Measurements from ENCODE around the gene MBTD1.
A peak's percentile ranks its signal among the peaks of the same experiment; 100 is the strongest.
"Not testable (repeated sequence)": the region's sequence is repeated elsewhere in the genome, so short reads cannot be mapped to it uniquely, and the experiment has no call there.

The MBTD1 gene

DNA sequence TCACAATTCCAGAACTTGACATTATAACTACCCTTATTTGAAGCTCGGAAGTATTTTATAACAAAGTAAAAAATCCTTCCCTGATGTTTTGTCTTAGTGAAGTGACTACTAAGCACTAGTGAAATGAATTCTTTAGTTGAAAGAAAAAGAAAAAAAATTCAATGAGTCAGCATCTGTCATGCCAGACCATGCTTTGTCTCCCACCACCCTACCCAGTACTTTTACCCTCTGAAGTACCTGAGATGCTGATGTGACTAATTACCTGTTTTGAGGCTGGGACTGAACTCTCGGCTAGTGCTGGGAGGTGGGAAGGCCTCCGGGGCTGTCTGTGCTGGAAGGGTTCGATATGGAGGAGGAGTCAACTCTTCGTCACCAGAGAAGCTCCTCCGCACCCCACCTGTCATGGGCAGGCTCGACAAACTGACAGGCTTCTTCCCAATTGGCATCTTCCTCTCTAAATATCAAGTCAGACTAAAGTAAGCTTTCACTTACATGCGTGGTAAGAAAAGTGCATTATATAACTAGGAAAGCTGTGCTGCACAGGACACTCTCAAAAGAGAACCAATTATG, 74.0 kb downstream of the MBTD1 start:
- no peak for DNase-seq

DNA sequence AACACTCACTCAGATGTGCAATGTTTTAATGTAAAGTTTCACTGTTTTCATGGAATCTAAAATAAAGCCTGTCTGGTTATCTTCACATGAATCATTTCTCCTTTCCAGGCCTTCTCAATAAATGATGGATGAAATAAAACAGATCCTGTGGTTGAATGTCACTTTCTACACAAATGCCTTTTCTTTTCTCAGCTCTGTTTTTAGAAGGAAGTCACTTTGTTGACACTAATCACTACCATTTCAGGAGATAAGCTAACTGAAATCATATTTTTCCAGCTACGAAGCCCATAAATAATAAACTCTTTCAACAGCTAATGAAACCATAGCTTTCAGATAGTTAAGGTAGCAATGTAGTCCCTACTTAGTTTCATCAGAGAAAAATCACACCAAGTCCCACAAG, 75.7 kb downstream of the MBTD1 start:
- DNase-seq: no peak

DNA sequence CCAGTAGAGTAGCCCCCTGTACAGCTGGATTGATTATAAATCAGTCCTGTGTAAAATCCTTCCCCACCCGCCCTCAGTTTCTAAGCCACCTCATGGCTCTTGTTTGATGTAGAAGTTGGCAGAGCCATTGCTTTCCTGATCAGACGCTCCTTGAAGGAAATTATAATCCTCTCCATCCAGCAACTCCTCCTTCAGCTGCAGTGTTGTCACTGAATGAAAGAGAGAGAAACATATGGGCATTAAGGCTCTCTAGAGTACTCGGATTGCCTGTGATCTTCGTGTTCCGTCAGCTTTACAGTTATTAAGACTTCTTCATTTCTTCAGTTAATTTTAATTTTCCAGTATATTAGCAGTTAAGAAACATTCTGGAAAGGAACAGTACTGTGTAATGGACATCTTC, 79.4 kb downstream of the MBTD1 start:
- DNase-seq: no peak

DNA sequence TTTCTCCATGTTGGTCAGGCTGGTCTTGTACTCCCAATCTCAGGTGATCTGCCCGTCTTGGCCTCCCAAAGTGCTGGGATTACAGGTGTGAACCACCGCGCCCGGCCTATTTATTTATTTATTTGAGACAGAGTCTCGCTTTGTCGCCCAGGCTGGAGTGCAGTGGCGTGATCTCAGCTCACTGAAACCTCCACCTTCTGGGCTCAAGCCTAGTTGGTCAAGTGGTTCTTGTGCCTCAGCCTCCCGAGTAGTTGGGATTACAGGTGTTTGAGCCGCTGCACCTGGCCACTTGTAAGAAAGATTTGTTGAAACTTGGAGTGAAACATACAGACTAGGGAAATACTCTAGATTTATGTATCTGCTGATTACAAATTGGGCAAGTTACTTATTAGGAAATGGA, 87.8 kb downstream of the MBTD1 start:
- not testable (repeated sequence) for DNase-seq

DNA sequence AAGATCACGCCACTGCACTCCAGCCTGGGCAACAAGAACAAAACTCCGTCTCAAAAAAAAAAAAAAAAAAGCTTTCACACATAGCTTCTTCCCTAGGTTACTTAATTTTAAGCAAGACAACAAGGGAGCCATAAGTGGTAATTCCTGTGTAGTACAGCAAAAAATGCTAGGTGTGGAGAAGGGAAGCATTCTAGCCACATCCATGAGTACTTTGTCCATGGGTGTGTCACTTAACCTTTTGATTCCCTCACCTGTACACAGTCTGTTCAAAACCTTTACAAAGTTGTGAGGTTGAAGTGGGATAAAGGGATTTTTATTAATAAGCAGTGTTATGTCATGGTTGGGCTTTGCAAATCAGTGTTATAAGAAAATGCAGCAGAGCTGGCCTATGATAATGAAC, 89.1 kb downstream of the MBTD1 start:
- no peak for DNase-seq

DNA sequence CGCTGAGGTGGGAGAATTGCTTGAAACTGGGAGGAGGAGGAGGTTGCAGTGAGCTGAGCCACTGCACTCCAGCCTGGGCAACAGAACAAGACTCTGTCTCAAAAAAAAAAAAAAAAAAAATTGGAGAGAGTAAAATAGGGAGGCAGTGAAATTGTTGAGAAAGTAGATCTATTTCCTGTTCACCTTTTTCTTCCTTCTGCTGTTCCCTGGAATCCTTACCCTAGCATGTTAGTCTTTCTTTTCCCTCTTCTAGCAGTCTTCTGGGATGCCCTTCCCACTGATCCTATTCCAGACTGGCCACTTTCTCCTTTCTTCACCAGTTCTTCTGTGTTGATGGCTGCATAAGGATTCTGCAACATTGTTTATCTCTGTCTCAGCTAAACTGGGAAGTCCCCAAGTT, 90.5 kb downstream of the MBTD1 start:
- no peak for DNase-seq

DNA sequence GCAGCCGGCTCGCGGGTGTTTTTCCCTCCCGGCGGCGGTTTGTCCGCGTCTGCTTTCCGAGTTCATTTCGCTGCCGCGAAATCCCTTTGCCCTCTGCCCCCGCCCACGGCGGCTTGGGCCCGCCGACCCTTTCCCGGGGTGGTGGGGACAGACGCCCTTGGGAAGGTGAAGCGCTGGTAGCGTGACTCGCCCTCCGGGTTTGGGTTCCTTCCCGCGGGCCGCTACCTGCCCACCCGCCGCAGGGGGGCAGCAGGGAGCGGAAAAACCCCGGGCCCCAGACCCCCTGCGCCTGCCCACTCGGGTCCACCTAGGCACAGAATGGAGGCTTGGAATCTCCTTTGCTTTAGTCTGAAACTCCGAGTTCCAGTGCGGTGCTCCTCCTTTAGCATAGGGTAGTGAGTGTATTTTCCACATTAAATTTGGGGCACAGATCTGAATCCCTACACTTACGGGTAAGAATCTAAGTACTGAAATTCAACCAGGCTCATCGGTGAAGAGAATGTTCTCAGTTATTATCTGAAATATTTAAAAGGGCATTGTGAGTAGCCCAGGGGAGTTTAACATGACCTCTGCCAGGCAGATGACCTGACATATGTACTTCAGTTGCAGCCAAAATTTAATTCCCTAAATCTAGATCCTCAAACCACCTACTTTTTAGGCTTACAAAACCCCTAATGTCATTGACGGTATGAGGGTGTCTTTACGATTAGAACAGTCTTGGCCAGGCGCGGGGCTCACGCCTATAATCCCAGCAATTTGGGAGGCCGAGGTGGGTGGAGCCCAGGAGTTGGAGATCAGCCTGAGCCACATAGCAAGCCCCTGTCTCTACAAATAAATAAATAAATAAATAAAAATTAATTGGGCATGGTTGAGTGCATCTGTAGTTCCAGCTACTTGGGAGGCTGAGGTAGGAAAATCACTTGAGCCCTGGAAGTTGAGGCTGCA, 92.6 kb downstream of the MBTD1 start:
- DNase-seq: peak; percentile 54

DNA sequence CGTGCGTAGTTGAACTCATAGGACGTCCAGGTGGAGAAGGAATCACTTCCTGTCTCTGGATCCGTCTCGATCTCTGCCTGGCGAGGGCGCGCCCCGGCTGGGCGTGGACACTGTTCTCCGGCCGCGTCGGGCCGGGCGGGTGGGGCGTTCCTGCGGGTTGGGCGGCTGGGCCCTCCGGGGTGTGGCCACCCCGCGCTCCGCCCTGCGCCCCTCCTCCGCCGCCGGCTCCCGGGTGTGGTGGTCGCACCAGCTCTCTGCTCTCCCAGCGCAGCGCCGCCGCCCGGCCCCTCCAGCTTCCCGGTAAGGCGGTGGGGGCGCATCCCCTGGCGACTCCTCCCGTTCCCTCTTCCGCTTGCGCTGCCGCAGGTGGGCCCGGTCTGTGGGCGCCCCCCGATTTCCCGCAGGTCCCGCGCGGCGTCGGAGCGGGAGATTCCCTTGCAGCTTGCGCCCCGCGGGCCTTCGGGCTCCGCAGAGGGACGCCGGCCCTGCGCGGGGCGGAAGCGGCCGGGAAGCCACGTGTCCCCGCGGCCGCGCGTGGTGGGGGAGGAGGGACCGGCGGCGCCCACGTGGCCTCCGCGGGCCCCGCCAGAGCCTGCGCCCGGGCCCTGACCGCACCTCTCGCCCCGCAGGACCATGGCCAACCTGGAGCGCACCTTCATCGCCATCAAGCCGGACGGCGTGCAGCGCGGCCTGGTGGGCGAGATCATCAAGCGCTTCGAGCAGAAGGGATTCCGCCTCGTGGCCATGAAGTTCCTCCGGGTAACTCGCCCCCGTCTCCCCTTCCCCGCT, 93.5 kb downstream of the MBTD1 start, which contains the start of gene NME2:
Gene NME2 (plus strand): TSS at position 214 of the 789 bp plus-strand sequence. CDS start 420 bp downstream, at position 634.
- DNase-seq: peak; percentile 90

DNA sequence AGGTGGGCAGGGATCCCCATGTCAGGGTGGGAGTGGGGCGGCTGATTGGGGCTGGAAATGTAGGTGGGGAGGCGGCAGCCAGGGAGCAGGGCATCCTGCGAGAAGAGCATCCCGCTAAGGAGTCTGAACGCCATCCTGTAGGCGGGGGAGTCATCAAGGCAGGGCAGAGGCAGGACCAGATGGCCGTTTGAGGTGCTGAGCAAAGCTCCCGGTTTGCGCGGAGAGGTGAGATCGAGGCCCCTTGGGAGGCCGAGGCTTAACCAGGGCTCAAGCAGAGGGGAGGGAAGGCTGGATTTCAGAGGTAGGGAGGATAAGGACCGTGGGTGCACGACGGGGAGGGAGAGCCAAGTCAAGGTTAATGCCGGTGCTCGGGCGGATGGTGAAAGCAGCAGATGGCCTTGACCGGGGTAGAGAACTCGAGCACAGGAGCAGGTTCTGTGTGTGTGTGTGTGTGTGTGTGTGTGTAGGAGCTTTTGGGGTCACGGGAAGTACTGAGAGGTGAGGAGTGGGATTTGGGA, 94.1 kb downstream of the MBTD1 start:
- no peak for DNase-seq

DNA sequence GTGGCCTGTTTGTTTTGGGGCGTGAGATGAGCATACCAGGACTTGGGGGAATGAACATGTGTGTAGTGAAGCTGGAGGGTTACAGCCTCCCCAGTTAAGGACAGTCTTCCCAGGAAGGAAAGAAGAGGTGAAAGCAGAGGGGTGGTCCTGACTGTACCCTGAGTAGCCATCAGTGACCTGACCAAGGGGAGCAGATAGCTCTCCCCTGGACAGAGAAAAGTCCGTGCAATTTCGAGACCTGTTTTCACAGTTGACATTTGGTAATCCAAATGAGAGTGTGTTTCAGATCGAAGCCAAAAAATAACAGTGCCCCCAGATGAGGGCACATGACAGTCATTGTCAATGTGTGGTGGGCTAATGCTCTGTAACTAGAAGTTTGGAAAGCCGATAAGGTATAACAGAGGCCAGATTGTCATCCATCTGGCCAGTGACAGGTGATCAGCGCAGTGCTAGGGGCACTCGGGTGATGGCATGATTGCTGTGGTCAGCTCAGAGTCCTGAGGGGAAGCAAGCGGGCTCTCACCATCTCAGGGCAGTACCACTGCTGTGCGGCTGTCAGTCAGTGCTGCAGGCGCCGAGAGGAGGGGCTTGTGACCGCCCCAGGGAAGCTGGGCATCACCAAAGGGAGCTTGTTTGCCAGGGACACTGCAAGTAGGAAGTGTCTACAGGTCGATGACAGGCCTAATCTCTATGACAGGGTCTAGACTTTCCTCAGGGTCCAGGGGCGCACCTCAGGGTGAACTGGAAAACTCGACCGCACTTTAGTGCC, 94.8 kb downstream of the MBTD1 start:
- DNase-seq: no peak

DNA sequence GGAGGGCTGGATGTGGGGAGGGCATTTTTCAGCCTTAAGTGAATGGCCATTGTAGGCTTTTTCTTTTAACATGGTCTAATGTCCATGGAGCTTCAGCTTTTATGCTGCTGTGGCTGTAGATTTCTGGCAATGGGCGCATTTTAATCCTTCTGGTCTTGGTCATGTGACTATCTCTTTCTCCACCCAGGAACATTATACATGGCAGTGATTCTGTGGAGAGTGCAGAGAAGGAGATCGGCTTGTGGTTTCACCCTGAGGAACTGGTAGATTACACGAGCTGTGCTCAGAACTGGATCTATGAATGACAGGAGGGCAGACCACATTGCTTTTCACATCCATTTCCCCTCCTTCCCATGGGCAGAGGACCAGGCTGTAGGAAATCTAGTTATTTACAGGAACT, 98.3 kb downstream of the MBTD1 start:
- DNase-seq: no peak

DNA sequence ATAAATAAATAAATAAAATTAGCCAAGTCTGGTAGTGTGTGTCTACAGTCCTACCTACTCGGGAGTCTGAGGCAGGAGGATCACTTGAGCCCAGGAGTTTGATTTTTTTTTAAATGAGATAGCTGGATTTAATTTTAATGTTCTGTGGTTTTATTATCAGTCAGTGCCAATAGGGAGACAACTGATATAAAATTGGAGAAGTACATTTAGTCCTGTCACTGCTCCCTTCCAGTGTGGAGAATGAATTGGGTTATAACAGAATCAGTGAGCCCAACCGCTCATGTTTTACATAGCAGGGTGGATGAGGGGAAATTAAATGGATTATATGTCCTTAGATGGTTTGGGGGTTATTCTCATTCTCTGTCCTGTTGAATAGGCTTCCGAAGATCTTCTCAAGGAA, 100.2 kb downstream of the MBTD1 start:
- DNase-seq: no peak

DNA sequence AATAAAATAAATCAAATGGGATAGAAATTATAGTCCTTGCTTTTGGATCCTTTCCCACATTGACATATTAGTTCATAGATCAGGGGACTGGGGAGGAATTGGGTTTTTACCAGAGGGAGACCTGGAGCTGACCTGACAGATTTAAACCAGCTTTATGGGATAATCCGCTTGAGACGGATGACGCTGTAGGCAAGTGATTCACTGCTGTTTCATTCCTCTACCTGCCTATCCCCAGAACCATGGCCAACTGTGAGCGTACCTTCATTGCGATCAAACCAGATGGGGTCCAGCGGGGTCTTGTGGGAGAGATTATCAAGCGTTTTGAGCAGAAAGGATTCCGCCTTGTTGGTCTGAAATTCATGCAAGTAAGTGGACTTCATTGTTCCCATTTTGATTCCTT, 104.4 kb downstream of the MBTD1 start:
- no peak for DNase-seq

DNA sequence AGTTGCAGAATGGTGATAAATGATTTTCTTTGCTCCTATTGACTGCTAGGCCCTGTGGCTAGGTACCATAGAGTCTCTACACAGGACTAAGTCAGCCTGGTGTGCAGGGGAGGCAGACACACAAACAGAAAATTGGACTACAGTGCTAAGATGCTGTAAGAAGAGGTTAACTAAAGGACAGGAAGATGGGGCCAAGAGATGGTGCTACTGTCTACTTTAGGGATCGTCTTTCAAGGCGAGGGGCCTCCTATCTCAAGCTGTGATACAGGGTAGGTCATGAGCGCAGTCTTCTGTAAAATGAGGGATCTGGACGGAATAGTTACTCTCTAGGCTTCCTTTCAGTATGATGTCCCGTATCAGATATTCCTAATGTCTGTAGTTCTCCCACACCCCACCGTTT, 105.7 kb downstream of the MBTD1 start:
- DNase-seq: no peak

DNA sequence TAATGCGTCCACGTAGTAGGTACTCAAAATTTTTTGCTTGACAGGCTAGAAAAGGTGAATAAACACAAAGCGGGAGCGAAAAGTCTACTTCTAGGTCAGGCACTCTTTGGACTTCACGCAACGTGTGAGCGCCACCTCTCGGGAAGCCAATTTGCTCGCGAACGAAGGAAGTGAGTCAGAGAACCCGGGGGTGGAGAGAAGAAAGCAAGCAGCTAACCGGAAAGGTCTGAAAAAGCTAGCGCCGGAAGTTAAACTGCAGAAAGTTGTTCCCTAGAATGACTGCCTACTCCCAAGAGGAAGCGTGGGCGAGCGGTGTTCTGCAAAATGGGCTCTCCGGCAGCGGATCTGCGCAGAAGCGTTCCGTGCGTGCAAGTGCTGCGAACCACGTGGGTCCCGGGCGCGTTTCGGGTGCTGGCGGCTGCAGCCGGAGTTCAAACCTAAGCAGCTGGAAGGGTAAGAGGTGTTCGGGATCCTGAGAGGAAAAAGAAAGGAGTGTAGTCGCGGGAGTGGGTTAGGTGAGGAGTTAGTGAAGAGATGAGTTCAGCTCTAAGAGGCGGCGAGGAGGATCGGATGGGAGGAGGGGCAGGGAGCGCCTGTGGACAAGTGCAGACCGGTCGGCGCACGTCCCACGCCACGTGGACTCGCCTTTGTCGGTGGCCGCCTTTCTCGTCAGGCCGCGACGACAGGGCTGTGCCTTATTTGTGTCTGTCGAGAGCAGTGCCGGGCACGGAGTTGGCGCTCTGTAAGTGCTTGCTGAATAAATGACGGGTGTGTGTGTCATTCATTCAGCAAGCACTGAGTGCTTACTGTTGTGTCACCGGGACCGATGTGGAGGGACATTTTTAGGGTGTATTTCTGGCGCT, 106.4 kb downstream of the MBTD1 start, which contains the start of gene NME1:
Gene NME1 (plus strand): TSS at position 350 of the 863 bp plus-strand sequence. CDS start 2,096 bp downstream, outside the sequence.
- DNase-seq: peak; percentile 99

DNA sequence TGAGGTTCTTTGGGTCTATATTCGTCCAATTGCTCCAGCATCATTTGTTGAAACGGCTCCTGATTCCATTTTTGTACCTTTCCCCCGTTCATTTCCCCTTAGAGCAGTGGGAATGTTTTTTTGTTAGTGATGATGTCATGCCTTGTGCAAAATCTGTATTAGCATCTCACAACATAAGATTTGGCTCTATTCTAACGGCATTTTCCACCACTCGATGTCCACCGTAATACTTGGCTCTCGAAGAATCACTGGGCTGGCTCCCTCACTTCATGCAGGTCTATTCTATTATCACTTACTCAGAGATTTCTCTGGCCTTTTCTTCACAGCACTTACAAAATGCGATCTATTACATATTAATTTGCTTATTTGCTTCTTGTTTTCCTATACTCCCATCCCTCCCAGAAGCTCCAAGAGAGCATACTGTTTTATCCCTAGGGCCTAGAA, 107.1 kb downstream of the MBTD1 start:
- DNase-seq: peak; percentile 36

DNA sequence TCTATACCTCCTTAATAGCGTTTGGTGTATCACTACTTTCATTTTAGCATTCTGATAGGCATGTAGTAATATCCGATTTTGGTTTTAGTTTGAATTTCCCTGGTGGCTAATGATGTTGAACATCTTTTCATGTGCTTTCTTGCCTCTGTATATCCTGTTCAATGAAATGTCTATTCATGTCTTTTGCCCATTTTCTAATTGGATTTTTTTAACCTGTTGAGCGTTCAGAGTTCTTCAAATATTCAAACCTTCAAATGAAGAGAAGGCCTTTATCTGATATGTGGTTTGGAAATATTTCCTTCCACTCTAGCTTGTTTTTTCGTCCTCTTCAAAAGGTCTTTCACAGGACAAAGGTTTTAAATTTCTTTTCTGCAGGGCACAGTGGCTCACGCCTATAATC, 108.9 kb downstream of the MBTD1 start:
- no peak for DNase-seq

DNA sequence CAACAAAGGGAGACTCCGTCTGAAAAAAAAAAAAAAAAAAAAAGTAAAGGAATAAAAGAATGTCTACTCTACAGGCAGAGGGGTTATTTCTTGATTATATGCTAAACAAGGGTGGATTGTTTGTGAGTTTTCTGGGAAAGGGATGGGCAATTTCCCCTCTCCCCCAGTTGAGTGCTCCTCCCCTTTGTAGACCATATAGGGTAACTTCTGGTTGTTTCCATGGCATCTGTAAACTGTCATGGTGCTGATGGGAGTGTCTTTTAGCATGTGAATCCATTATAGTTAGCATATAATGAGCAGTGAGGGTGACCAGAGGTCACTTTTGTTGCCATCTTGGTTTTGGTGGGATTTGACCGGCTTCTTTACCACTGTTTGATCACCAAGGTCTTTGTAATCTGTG, 110.7 kb downstream of the MBTD1 start:
- no peak for DNase-seq

DNA sequence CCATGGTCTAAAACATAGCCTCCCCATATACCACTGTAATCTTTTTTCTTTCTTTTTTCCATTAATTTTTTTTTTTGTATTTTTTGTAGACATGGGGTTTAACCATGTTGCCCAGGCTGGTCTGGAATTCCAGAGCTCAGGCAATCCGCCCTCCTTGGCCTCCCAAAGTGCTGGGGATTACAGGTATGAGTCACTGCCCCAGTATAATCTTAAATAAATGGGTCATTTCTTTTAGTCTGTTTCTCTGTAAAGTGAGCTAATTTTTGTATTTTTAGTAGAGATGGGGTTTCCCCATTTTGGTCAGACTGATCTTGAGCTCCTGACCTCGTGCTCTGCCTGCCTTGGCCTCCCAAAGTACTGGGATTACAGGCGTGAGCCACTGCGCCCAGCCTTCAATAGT, 112.2 kb downstream of the MBTD1 start:
- peak; percentile 73 for DNase-seq

DNA sequence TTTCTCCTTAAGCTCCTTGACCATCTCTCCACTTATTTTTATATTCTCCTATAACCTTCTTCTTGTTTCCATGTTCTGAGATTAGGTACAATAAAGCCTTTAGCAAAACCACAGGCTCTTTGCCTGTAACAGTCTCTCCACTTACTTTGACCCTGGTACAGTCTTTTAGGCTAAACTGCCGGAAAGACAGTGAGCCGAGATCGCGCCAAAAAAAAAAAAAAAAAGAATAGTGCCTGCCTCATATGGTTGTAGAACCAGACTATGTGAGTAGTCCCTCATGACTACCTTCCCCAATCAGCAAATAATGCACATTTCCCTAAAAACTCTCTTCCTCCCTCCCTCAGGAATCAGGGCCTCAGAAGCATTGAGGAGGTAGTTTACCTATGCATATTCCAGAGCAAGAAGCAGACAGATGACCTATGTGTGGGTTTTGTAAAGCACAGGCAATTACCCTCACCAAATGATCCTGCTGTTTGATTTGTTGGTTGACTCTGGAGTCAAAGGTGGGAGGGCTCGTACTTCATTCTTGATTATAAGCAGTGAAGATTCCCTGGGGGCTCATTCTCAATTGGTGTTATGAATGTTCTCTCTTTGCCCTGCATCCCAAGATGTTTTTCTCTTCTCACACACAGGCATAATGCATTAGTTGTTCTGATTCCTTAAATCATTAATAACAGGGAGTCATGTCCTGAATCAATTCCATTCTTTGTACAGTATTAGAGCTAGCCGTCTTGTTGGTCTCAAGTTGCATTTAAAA, 115.4 kb downstream of the MBTD1 start:
- DNase-seq: no peak

DNA sequence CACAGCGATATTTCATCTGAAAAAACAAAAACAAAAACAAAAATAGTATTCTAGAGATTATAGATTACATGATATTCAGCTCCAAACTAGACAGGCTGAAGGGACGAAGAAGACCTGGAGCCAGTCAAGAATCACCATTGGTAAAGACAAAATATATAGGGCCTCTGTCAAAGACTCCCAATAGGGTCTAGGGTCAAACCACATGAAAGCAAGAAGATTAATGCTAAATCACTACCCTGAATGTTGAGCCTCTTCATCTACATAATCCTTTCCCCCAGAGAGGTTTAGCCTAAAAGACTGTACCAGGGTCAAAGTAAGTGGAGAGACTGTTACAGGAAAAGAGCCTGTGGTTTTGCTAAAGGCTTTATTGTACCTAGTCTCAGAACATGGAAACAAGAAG, 117.3 kb downstream of the MBTD1 start:
- no peak for DNase-seq

Measured in suppressor macrophage treated with lipopolysaccharide for 4 hours (primary cell).